SK-N-SH treated with all-trans-retinoic acid at 6 μM for 48 hours (cell line): Measurements from ENCODE around the gene PGBD4.

Experiments used
- ARNTL ChIP-seq: fragments of 450-650 bp; formaldehyde crosslinking; IDR thresholded peaks from 2 replicates; pipeline ENCODE4 v1.5.0; 2020; ENCODE audit warnings: low read depth, mild to moderate bottlenecking, moderate library complexity, borderline replicate concordance
- BACH2 ChIP-seq: fragments of 250-450 bp; sonication (Bioruptor Pico); IDR thresholded peaks from 2 replicates; pipeline ENCODE4 v1.9.0; 2021; ENCODE audit warnings: mild to moderate bottlenecking, borderline replicate concordance
- CREB5 ChIP-seq: fragments of 250-450 bp; sonication (Bioruptor Pico); IDR thresholded peaks from 2 replicates; pipeline ENCODE4 v1.5.1; 2020; ENCODE audit warnings: low read depth, mild to moderate bottlenecking, moderate library complexity
- ISL1 ChIP-seq: fragments of 250-450 bp; sonication (Bioruptor Pico); IDR thresholded peaks from 2 replicates; pipeline ENCODE4 v2.1.2; 2022; ENCODE audit warnings: mild to moderate bottlenecking, moderate library complexity
- OSR1 ChIP-seq: fragments of 250-450 bp; sonication (Bioruptor Pico); IDR thresholded peaks from 2 replicates; pipeline ENCODE4 v1.8.0; 2022; ENCODE audit warnings: moderate library complexity, mild to moderate bottlenecking, inconsistent platforms
- RARB ChIP-seq: fragments of 250-450 bp; sonication (Bioruptor Pico); IDR thresholded peaks from 2 replicates; pipeline ENCODE4 v1.8.0; 2021; ENCODE audit warnings: mild to moderate bottlenecking, moderate library complexity
- SNAI2 ChIP-seq: fragments of 250-450 bp; sonication (Bioruptor Pico); IDR thresholded peaks from 2 replicates; pipeline ENCODE4 v1.5.0; 2020; ENCODE audit warnings: mild to moderate bottlenecking, moderate library complexity
- TOX ChIP-seq: fragments of 250-450 bp; sonication (Bioruptor Pico); IDR thresholded peaks from 2 replicates; pipeline ENCODE4 v1.8.0; 2021; ENCODE audit warnings: mild to moderate bottlenecking, moderate library complexity, borderline replicate concordance
- ZC3H10 ChIP-seq: fragments of 250-450 bp; sonication (Bioruptor Pico); IDR thresholded peaks from 2 replicates; pipeline ENCODE4 v1.5.1; 2021; ENCODE audit warnings: mild to moderate bottlenecking, moderate library complexity
- ZFP3 ChIP-seq: fragments of 250-450 bp; sonication (Bioruptor Pico); IDR thresholded peaks from 2 replicates; pipeline ENCODE4 v1.5.0; 2020; ENCODE audit warnings: mild to moderate bottlenecking, moderate library complexity
- ZFP30 ChIP-seq: fragments of 450-650 bp; formaldehyde crosslinking; IDR thresholded peaks from 2 replicates; pipeline ENCODE4 v1.5.0; 2022; ENCODE audit warnings: mild to moderate bottlenecking, moderate library complexity
- TF ChIP-seq, protein P1 (sequence below): fragments of 250-450 bp; sonication (Bioruptor Pico); IDR thresholded peaks from 2 replicates; pipeline ENCODE4 v1.5.0; 2020; ENCODE audit warnings: mild to moderate bottlenecking, moderate library complexity
- TF ChIP-seq, protein P2 (sequence below): fragments of 250-450 bp; sonication (Bioruptor Pico); IDR thresholded peaks from 2 replicates; pipeline ENCODE4 v1.5.1; 2021; ENCODE audit warnings: mild to moderate bottlenecking, moderate library complexity

DNA sequence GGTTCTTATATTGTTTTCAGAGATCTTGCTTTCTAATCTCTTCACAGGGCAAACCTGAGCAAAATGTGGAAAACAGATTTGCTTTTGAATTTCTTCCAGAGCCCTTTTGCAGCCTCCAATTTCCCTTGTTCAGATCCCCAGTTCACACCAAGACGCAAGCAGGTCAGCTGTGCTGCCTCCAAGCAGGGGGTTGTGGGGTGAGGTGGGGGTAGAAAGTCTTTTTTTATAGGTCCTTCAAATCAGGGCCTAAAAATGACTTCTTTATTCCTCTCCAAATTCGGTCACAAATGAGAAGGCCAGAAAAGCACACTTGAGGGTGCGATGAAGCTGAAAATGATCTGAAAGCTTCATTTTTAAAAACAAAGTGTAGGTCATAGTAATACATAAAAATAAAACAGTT lies 36.6 kb upstream of the PGBD4 start:
- TF ChIP-seq, protein P1, sequence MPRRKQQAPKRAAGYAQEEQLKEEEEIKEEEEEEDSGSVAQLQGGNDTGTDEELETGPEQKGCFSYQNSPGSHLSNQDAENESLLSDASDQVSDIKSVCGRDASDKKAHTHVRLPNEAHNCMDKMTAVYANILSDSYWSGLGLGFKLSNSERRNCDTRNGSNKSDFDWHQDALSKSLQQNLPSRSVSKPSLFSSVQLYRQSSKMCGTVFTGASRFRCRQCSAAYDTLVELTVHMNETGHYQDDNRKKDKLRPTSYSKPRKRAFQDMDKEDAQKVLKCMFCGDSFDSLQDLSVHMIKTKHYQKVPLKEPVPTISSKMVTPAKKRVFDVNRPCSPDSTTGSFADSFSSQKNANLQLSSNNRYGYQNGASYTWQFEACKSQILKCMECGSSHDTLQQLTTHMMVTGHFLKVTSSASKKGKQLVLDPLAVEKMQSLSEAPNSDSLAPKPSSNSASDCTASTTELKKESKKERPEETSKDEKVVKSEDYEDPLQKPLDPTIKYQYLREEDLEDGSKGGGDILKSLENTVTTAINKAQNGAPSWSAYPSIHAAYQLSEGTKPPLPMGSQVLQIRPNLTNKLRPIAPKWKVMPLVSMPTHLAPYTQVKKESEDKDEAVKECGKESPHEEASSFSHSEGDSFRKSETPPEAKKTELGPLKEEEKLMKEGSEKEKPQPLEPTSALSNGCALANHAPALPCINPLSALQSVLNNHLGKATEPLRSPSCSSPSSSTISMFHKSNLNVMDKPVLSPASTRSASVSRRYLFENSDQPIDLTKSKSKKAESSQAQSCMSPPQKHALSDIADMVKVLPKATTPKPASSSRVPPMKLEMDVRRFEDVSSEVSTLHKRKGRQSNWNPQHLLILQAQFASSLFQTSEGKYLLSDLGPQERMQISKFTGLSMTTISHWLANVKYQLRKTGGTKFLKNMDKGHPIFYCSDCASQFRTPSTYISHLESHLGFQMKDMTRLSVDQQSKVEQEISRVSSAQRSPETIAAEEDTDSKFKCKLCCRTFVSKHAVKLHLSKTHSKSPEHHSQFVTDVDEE, result no peak
- TF ChIP-seq CREB5 (CRISPR knock-in tag) (no peak), BACH2 (CRISPR knock-in tag) (no peak), ISL1 (CRISPR knock-in tag) (no peak), ARNTL (CRISPR knock-in tag) (no peak), ZC3H10 (CRISPR knock-in tag) (no peak), ZFP3 (CRISPR knock-in tag) (no peak), ZFP30 (CRISPR knock-in tag) (no peak), SNAI2 (CRISPR knock-in tag) (no peak), OSR1 (CRISPR knock-in tag) (no peak), TOX (CRISPR knock-in tag) (no peak), RARB (CRISPR knock-in tag) (no peak)
- TF ChIP-seq, protein P2, sequence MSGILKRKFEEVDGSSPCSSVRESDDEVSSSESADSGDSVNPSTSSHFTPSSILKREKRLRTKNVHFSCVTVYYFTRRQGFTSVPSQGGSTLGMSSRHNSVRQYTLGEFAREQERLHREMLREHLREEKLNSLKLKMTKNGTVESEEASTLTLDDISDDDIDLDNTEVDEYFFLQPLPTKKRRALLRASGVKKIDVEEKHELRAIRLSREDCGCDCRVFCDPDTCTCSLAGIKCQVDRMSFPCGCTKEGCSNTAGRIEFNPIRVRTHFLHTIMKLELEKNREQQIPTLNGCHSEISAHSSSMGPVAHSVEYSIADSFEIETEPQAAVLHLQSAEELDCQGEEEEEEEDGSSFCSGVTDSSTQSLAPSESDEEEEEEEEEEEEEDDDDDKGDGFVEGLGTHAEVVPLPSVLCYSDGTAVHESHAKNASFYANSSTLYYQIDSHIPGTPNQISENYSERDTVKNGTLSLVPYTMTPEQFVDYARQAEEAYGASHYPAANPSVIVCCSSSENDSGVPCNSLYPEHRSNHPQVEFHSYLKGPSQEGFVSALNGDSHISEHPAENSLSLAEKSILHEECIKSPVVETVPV, result no peak
